ENCODE data around the gene C2orf68.
"Not testable (repeated sequence)": the region's sequence is repeated elsewhere in the genome, so short reads cannot be mapped to it uniquely, and the experiment has no call there.

The C2orf68 gene

GRCh38 chr2:85578243-85579180, 33.4 kb downstream of the C2orf68 start:
- DNase-seq = peak; percentile 24

- peak; percentile 62 for DNase-seq
These were observed 34.3 kb downstream of the C2orf68 start, which contains the start of gene VAMP8 for GRCh38 chr2:85577386-85578242. Gene VAMP8, plus strand, starts transcription at chr2:85577586. Its CDS starts 61 bp downstream, at chr2:85577647.

DNA sequence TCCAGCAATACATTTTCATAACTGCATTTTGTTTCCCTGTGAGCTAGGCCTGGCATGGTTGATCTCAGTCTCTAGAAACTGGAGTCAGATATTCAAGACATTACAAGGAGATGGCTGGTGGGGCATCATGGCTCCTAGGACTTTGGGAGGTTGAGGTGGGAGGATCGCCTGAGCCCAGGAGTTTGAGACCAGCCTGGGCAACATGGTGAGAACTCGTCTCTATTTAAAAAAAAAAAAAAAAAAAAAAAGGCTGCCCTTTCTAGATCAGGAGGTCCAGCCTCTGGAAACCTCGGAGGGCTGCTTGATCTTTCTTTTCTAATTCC, 34.8 kb downstream of the C2orf68 start:
- DNase-seq = no peak

GRCh38 chr2:85575739-85576138, 36.1 kb downstream of the C2orf68 start:
- DNase-seq = no peak

GRCh38 chr2:85566265-85566664, 45.6 kb downstream of the C2orf68 start:
- no peak for DNase-seq

DNA sequence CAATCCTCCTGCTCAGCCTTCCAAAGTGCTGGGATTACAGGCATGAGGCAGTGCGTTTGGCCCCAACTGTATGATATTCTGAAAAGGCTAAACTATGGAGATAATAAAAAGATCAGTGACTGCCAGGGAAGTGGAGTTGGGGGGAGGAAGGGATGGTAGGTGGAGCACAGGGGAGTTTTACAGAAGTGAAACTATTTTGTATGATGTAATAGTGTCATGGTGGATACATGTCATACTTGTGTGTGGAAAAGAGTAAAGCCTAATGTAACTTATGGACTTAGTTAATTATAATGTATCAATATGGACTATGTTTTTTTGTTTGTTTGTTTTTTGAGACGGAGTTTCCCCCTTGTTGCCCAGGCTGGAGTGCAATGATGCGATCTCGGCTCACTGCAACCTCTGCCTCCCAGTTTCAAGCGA, 47.7 kb downstream of the C2orf68 start:
- no peak for DNase-seq

DNA sequence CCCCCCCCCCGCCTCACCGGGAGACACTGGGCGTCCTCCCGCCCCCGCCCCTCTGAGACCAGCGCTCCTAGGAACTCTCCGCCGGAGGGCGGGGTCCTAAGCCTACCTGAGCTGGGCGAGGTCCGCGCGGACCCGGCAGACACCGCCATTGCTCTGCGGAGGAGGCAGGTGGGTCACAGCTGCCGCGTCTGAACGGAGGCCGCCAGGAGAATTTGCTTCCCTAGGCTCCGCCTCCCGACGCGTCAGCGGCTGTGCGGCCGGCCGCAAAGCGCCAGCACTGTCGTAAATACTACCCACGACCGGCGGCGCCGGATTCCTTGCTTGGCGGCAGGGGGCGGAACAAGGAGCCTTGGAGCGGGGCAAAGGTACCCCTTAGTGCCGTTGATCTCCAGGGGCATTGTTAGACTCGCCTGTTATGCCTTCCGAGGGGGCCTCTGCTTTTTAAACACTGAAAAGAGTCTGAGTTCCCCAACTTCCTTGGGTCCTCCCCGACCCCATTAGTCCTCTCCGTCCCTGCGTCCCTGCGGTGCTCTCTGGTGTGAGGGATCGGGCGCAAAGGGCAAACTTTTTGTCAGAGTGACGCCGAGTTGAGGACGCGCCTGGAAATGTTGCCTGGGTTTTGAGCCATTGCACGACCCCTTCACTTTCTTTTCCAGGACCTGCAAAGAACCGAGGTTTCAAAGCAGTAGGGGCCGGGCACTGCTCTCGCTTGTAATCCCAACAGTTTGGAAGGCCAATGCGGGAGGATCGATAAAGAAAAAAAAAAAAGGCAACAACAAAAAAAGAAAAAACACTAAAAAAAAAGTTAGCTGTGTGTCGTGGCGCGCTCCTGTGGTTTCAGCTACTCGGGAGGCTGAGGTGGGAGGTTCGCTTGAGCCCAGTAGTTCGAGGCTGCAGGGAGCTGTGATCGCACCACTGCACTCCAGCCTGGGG, 50.3 kb downstream of the C2orf68 start, which contains the start of gene GGCX:
GGCX (minus strand) TSS at position 214 of the 933 bp plus-strand sequence; CDS start at position 149, 65 bp downstream.
- DNase-seq = peak; percentile 96

GRCh38 chr2:85560812-85561279, 51.0 kb downstream of the C2orf68 start:
- DNase-seq = no peak

GRCh38 chr2:85560403-85560726, 51.5 kb downstream of the C2orf68 start:
- DNase-seq = not testable (repeated sequence)

- DNase-seq = no peak
These were observed 53.7 kb downstream of the C2orf68 start for GRCh38 chr2:85558160-85558559.

DNA sequence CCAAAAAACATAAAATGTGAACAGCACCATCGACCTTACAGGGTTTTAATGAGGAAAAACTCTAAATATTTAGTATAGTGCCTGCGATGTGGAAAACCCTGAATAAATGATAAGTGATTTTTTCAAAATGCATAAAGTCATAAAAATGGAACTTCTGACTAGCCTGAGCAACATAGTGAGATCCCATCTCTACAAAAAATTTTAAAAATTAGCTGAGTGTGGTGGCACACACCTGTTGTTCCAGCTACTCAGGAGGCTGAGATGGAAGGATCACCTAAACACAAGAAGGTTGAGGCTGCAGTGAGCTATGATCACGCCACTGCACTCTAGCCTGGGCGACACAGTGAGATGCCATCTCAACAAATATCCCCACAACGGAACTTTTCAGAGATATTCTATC, 54.7 kb downstream of the C2orf68 start:
- DNase-seq = no peak

Measured in activated CD8-positive, alpha-beta memory T cell treated with anti-CD3 and anti-CD28 coated beads, Interleukin-2, amount 50 U/mL, for 4 hours (primary cell).